Naive thymus-derived CD8-positive, alpha-beta T cell (primary cell): ENCODE results near the gene PLEKHA3. TPM values are rescaled to one million over a fixed set of nuclear protein-coding genes. Genes with fewer than 3 reads are reported as not detected.
"Not testable (repeated sequence)": the region's sequence is repeated elsewhere in the genome, so short reads cannot be mapped to it uniquely, and the experiment has no call there.

Source experiments
- ATAC-seq, 2 donors: fragments of 150-1000 bp; cut with Tn5 transposase in 1 of 2; sonication (Bioruptor Pico), chemical (Tn5 transposase) in 1 of 2; 1 replicate in 1 of 2; 2 replicates in 1 of 2; pipeline ENCODE4 v1.10.0; 2021; ENCODE audit warnings: mild to moderate bottlenecking in 2 of 2, moderate library complexity in 2 of 2
- POLR2A ChIA-PET: fragments of 350-600 bp; sonication (Branson Sonifier 250); formaldehyde crosslinking; loops from one replicate; lab custom pipeline; 2021; ENCODE audit warnings: antibody characterized with exemption; lab: Charles Lee
- DNase-seq, 10 donors: peaks; one replicate each; pipeline versions ENCODE4 v3.0.0 to v3.0.0-alpha.2; 2020 to 2022
- H3K27ac Mint-ChIP-seq, 10 donors: one replicate each; pipeline ENCODE4 v1.8.0; 2020 to 2022; ENCODE audit warnings: mild to moderate bottlenecking in 10 of 10, mixed read lengths in 10 of 10, moderate library complexity in 4 of 10, inconsistent platforms in 1 of 10
- H3K27me3 Mint-ChIP-seq, 5 donors: one replicate each; pipeline ENCODE4 v1.8.0; 2021 to 2022; ENCODE audit warnings: mixed read lengths in 5 of 5
- H3K36me3 Mint-ChIP-seq, 3 donors: one replicate each; pipeline ENCODE4 v1.8.0; 2020 to 2022; ENCODE audit warnings: mixed read lengths in 3 of 3, mild to moderate bottlenecking in 2 of 3, inconsistent platforms in 1 of 3
- H3K4me1 Mint-ChIP-seq, 4 donors: one replicate each; pipeline ENCODE4 v1.8.0; 2021 to 2022; ENCODE audit warnings: mixed read lengths in 4 of 4
- H3K4me3 Mint-ChIP-seq, 10 donors: one replicate each; pipeline ENCODE4 v1.8.0; 2020 to 2022; ENCODE audit warnings: mild to moderate bottlenecking in 10 of 10, mixed read lengths in 10 of 10, moderate library complexity in 6 of 10, inconsistent platforms in 1 of 10
- H3K9me3 Mint-ChIP-seq, 9 donors: one replicate each; pipeline ENCODE4 v1.8.0; 2020 to 2022; ENCODE audit warnings: mixed read lengths in 9 of 9, mild to moderate bottlenecking in 3 of 9, inconsistent platforms in 1 of 9, moderate library complexity in 1 of 9
- polyA plus RNA-seq, 3 donors: library from polyadenylated mRNA; unstranded; fragments of 300-500 nt; fragmentation: Illumina TruSeq; gene quantifications; one replicate each; pipeline ENCODE4 v1.2.3, GENCODE V29; 2021
- total RNA-seq, 8 experiments: library from RNA in 2 of 8; stranded (reverse) in 2 of 8; gene quantifications; one replicate each; pipeline ENCODE4 v1.2.3 and lab custom pipeline; 2021 to 2026

The PLEKHA3 gene
- total and polyA plus RNA-seq, 5 experiments from 2014 or later, result 18.4 to 40.6 (median 24.6) TPM

GRCh38 chr2:178457390-178457886 lies 22.8 kb upstream of the PLEKHA3 start:
- POLR2A ChIA-PET, result no interaction called here
- Mint-ChIP-seq H3K36me3 (no peaks in the 10 kb centered on the region), H3K4me1 (peaks cover 0 to 2% (median 0%) of the 10 kb centered on the region in 4 donors), H3K9me3 (no peaks in the 10 kb centered on the region), H3K27ac (no peak overlapping the region), H3K27me3 (no peaks in the 10 kb centered on the region), H3K4me3 (no peak overlapping the region)
- ATAC-seq (no peak), DNase-seq (no peak)

- H3K4me3 Mint-ChIP-seq, result no peak overlapping the region
- peaks cover 0 to 4% (median 0%) of the 10 kb centered on the region in 4 donors for H3K4me1 Mint-ChIP-seq
- POLR2A ChIA-PET, result interaction anchor here (1.3 kb wide), 1 partner anchor 18 kb away, joined by 3 read pairs; the partner anchor contains the start of genes PJVK and PRKRA
- DNase-seq (no peak), ATAC-seq (no peak)
- H3K27me3 Mint-ChIP-seq, result no peaks in the 10 kb centered on the region
- no peaks in the 10 kb centered on the region for H3K9me3 Mint-ChIP-seq
- peaks cover 0 to 23% (median 15%) of the 10 kb centered on the region in 3 donors for H3K36me3 Mint-ChIP-seq
- no peak overlapping the region for H3K27ac Mint-ChIP-seq
Measured at GRCh38 chr2:178469219-178469849, 10.9 kb upstream of the PLEKHA3 start.

- POLR2A ChIA-PET, result interaction anchor here (0.6 to 1.7 kb wide), 2 partner anchors 20 to 24 kb away, joined by 4 to 5 read pairs; partner anchors contain the start of genes PJVK and PRKRA
- not testable (repeated sequence) for H3K4me3 Mint-ChIP-seq, H3K9me3 Mint-ChIP-seq, ATAC-seq, H3K27me3 Mint-ChIP-seq, H3K4me1 Mint-ChIP-seq, DNase-seq, H3K27ac Mint-ChIP-seq
- peaks cover 0 to 15% (median 6%) of the 10 kb centered on the region in 3 donors for H3K36me3 Mint-ChIP-seq
Measured at GRCh38 chr2:178471313-178471712, 8.9 kb upstream of the PLEKHA3 start.

- Mint-ChIP-seq H3K4me3 (no peak overlapping the region), H3K27me3 (no peaks in the 10 kb centered on the region), H3K9me3 (no peaks in the 10 kb centered on the region), H3K27ac (peak overlapping the region in 1 of 10 donors; percentile 7), H3K4me1 (peaks cover 3 to 6% (median 5%) of the 10 kb centered on the region in 4 donors), H3K36me3 (peaks cover 0 to 4% (median 1%) of the 10 kb centered on the region in 3 donors)
- ATAC-seq (no peak), DNase-seq (no peak)
- POLR2A ChIA-PET, result interaction anchor here (0.6 kb wide), 1 partner anchor 16 kb away, joined by 3 read pairs; no protein-coding TSS in a partner anchor
Measured at GRCh38 chr2:178473373-178473772, 6.9 kb upstream of the PLEKHA3 start.

GRCh38 chr2:178473931-178474330 lies 6.3 kb upstream of the PLEKHA3 start:
- no peak for DNase-seq
- H3K27me3 Mint-ChIP-seq, result no peaks in the 10 kb centered on the region
- H3K4me3 Mint-ChIP-seq, result no peak overlapping the region
- POLR2A ChIA-PET, result interaction anchor here (0.5 kb wide), 1 partner anchor 226 kb away, joined by 5 read pairs; no protein-coding TSS in a partner anchor
- peaks cover 8 to 10% (median 9%) of the 10 kb centered on the region in 4 donors for H3K4me1 Mint-ChIP-seq
- H3K36me3 Mint-ChIP-seq, result peaks cover 0 to 1% (median under 1%) of the 10 kb centered on the region in 3 donors
- no peaks in the 10 kb centered on the region for H3K9me3 Mint-ChIP-seq
- H3K27ac Mint-ChIP-seq, result peak overlapping the region in 3 of 10 donors; percentile 11 to 56 (median 53)
- no peak for ATAC-seq

- Mint-ChIP-seq H3K4me3 (no peak overlapping the region), H3K36me3 (peaks cover 0 to under 1% (median 0%) of the 10 kb centered on the region in 3 donors), H3K27me3 (no peaks in the 10 kb centered on the region), H3K4me1 (peaks cover 10 to 17% (median 15%) of the 10 kb centered on the region in 4 donors), H3K9me3 (no peaks in the 10 kb centered on the region), H3K27ac (no peak overlapping the region)
- DNase-seq, result no peak
- no peak for ATAC-seq
- POLR2A ChIA-PET, result interaction anchor here (0.5 kb wide), 1 partner anchor 225 kb away, joined by 5 read pairs; no protein-coding TSS in a partner anchor
Measured at GRCh38 chr2:178474560-178474959, 5.7 kb upstream of the PLEKHA3 start.

GRCh38 chr2:178476477-178476876 lies 3.8 kb upstream of the PLEKHA3 start:
- peak overlapping the region in 1 of 10 donors; percentile 37 for H3K4me3 Mint-ChIP-seq
- no peaks in the 10 kb centered on the region for H3K36me3 Mint-ChIP-seq
- H3K9me3 Mint-ChIP-seq, result no peaks in the 10 kb centered on the region

GRCh38 chr2:178477443-178478129 lies 2.7 kb upstream of the PLEKHA3 start:
- H3K27ac Mint-ChIP-seq, result peak overlapping the region in 9 of 10 donors; percentile 31 to 99 (median 98)
- no peaks in the 10 kb centered on the region for H3K36me3 Mint-ChIP-seq
- no peaks in the 10 kb centered on the region for H3K9me3 Mint-ChIP-seq
- POLR2A ChIA-PET, result interaction anchor here (1.5 kb wide), 1 partner anchor 27 kb away, joined by 6 read pairs; the partner anchor contains the start of genes PJVK and PRKRA
- DNase-seq (peak in 1 of 10 donors; percentile 11), ATAC-seq (no peak)
- peak overlapping the region; percentile 39 to 99 (median 98) for H3K4me3 Mint-ChIP-seq
- H3K4me1 Mint-ChIP-seq, result peaks cover 20 to 40% (median 35%) of the 10 kb centered on the region in 4 donors
- no peaks in the 10 kb centered on the region for H3K27me3 Mint-ChIP-seq

More at GRCh38 chr2:178476477-178476876, 3.8 kb upstream of the PLEKHA3 start:
- Mint-ChIP-seq H3K27me3 (no peaks in the 10 kb centered on the region), H3K4me1 (peaks cover 12 to 29% (median 24%) of the 10 kb centered on the region in 4 donors), H3K27ac (peak overlapping the region in 3 of 10 donors; percentile 17 to 38 (median 28))
- no peak for DNase-seq
- POLR2A ChIA-PET, result interaction anchor here (1.5 kb wide), 1 partner anchor 26 kb away, joined by 6 read pairs; the partner anchor contains the start of genes PJVK and PRKRA
- no peak for ATAC-seq

GRCh38 chr2:178478130-178478438 lies 2.2 kb upstream of the PLEKHA3 start:
- no peak for DNase-seq
- Mint-ChIP-seq H3K27me3 (no peaks in the 10 kb centered on the region), H3K4me1 (peaks cover 23 to 44% (median 40%) of the 10 kb centered on the region in 4 donors), H3K9me3 (no peaks in the 10 kb centered on the region), H3K36me3 (no peaks in the 10 kb centered on the region), H3K27ac (peak overlapping the region; percentile 96 to 99 (median 98)), H3K4me3 (peak overlapping the region; percentile 92 to 99 (median 98))
- no peak for ATAC-seq
- POLR2A ChIA-PET, result interaction anchor here (1.5 kb wide), 1 partner anchor 28 kb away, joined by 6 read pairs; the partner anchor contains the start of genes PJVK and PRKRA

- no peaks in the 10 kb centered on the region for H3K27me3 Mint-ChIP-seq
- peak; percentile 74 to 77 for ATAC-seq
- no peaks in the 10 kb centered on the region for H3K9me3 Mint-ChIP-seq
- H3K27ac Mint-ChIP-seq, result peak within 1 kb of the TSS; percentile 96 to 99 (median 98)
- peak; percentile 78 to 92 (median 84) for DNase-seq
- no peaks in the 10 kb centered on the region for H3K36me3 Mint-ChIP-seq
- H3K4me1 Mint-ChIP-seq, result peaks cover 20 to 48% (median 42%) of the 10 kb centered on the region in 4 donors
- H3K4me3 Mint-ChIP-seq, result peak within 1 kb of the TSS; percentile 92 to 99 (median 98)
- POLR2A ChIA-PET, result interaction anchor here (1.0 to 2.2 kb wide), 3 partner anchors 16 to 45 kb away, joined by 3 to 20 read pairs (median 7); partner anchors contain the start of genes PJVK and PRKRA
Measured at GRCh38 chr2:178478439-178479274, 1.6 kb upstream of the PLEKHA3 start, which contains the start of gene FKBP7. Gene FKBP7 (minus strand): TSS chr2:178478600. CDS start chr2:178478499, 101 bp downstream.

GRCh38 chr2:178479275-178479616 lies 1.0 kb upstream of the PLEKHA3 start:
- H3K4me3 Mint-ChIP-seq, result peak overlapping the region; percentile 92 to 99 (median 98)
- DNase-seq (no peak), ATAC-seq (no peak)
- H3K9me3 Mint-ChIP-seq, result no peaks in the 10 kb centered on the region
- no peaks in the 10 kb centered on the region for H3K27me3 Mint-ChIP-seq
- peaks cover 20 to 54% (median 47%) of the 10 kb centered on the region in 4 donors for H3K4me1 Mint-ChIP-seq
- POLR2A ChIA-PET, result interaction anchor here (1.0 to 2.2 kb wide), 4 partner anchors 16 to 66 kb away, joined by 3 to 20 read pairs (median 5); partner anchors contain the start of genes PJVK and PRKRA
- H3K27ac Mint-ChIP-seq, result peak overlapping the region; percentile 96 to 99 (median 98)
- no peaks in the 10 kb centered on the region for H3K36me3 Mint-ChIP-seq
